Naive thymus-derived CD8-positive, alpha-beta T cell (primary cell): ENCODE data around the gene MYBPHL. TPM values are rescaled to one million over a fixed set of nuclear protein-coding genes. Genes with fewer than 3 reads are reported as not detected.
"Not testable (repeated sequence)": the region's sequence is repeated elsewhere in the genome, so short reads cannot be mapped to it uniquely, and the experiment has no call there.

Source experiments
- ATAC-seq, 2 donors: fragments of 150-1000 bp; cut with Tn5 transposase in 1 of 2; sonication (Bioruptor Pico), chemical (Tn5 transposase) in 1 of 2; 1 replicate in 1 of 2; 2 replicates in 1 of 2; pipeline ENCODE4 v1.10.0; 2021; ENCODE audit warnings: mild to moderate bottlenecking in 2 of 2, moderate library complexity in 2 of 2
- POLR2A ChIA-PET: fragments of 350-600 bp; sonication (Branson Sonifier 250); formaldehyde crosslinking; loops from one replicate; lab custom pipeline; 2021; ENCODE audit warnings: antibody characterized with exemption; lab: Charles Lee
- DNase-seq, 10 donors: peaks; one replicate each; pipeline versions ENCODE4 v3.0.0 to v3.0.0-alpha.2; 2020 to 2022
- H3K27ac Mint-ChIP-seq, 10 donors: one replicate each; pipeline ENCODE4 v1.8.0; 2020 to 2022; ENCODE audit warnings: mild to moderate bottlenecking in 10 of 10, mixed read lengths in 10 of 10, moderate library complexity in 4 of 10, inconsistent platforms in 1 of 10
- H3K27me3 Mint-ChIP-seq, 5 donors: one replicate each; pipeline ENCODE4 v1.8.0; 2021 to 2022; ENCODE audit warnings: mixed read lengths in 5 of 5
- H3K36me3 Mint-ChIP-seq, 3 donors: one replicate each; pipeline ENCODE4 v1.8.0; 2020 to 2022; ENCODE audit warnings: mixed read lengths in 3 of 3, mild to moderate bottlenecking in 2 of 3, inconsistent platforms in 1 of 3
- H3K4me1 Mint-ChIP-seq, 4 donors: one replicate each; pipeline ENCODE4 v1.8.0; 2021 to 2022; ENCODE audit warnings: mixed read lengths in 4 of 4
- H3K4me3 Mint-ChIP-seq, 10 donors: one replicate each; pipeline ENCODE4 v1.8.0; 2020 to 2022; ENCODE audit warnings: mild to moderate bottlenecking in 10 of 10, mixed read lengths in 10 of 10, moderate library complexity in 6 of 10, inconsistent platforms in 1 of 10
- H3K9me3 Mint-ChIP-seq, 9 donors: one replicate each; pipeline ENCODE4 v1.8.0; 2020 to 2022; ENCODE audit warnings: mixed read lengths in 9 of 9, mild to moderate bottlenecking in 3 of 9, inconsistent platforms in 1 of 9, moderate library complexity in 1 of 9
- polyA plus RNA-seq, 3 donors: library from polyadenylated mRNA; unstranded; fragments of 300-500 nt; fragmentation: Illumina TruSeq; gene quantifications; one replicate each; pipeline ENCODE4 v1.2.3, GENCODE V29; 2021
- total RNA-seq, 8 experiments: library from RNA in 2 of 8; stranded (reverse) in 2 of 8; gene quantifications; one replicate each; pipeline ENCODE4 v1.2.3 and lab custom pipeline; 2021 to 2026

The MYBPHL gene
- total and polyA plus RNA-seq, 5 experiments from 2014 or later, result not detected

- H3K27me3 Mint-ChIP-seq, result peaks cover 0 to 28% (median 8%) of the 10 kb centered on the region in 5 donors
- no peaks in the 10 kb centered on the region for H3K36me3 Mint-ChIP-seq
- H3K9me3 Mint-ChIP-seq, result no peaks in the 10 kb centered on the region
- H3K27ac Mint-ChIP-seq, result no peak overlapping the region
- POLR2A ChIA-PET, result no interaction called here
- DNase-seq (no peak), ATAC-seq (no peak)
- H3K4me1 Mint-ChIP-seq, result no peaks in the 10 kb centered on the region
- H3K4me3 Mint-ChIP-seq, result no peak overlapping the region
Measured at GRCh38 chr1:109300650-109301151, 6.1 kb downstream of the MYBPHL start.

- POLR2A ChIA-PET, result no interaction called here
- H3K9me3 Mint-ChIP-seq, result no peaks in the 10 kb centered on the region
- DNase-seq (no peak), ATAC-seq (no peak)
- H3K27me3 Mint-ChIP-seq, result peaks cover 0 to 29% (median 8%) of the 10 kb centered on the region in 5 donors
- H3K36me3 Mint-ChIP-seq, result no peaks in the 10 kb centered on the region
- no peak overlapping the region for H3K27ac Mint-ChIP-seq
- peaks cover 0 to 4% (median 0%) of the 10 kb centered on the region in 4 donors for H3K4me1 Mint-ChIP-seq
- no peak overlapping the region for H3K4me3 Mint-ChIP-seq
Measured at GRCh38 chr1:109299558-109300343, 7.1 kb downstream of the MYBPHL start.

- peak overlapping the region in 1 of 10 donors; percentile 40 for H3K27ac Mint-ChIP-seq
- H3K9me3 Mint-ChIP-seq, result no peaks in the 10 kb centered on the region
- POLR2A ChIA-PET, result no interaction called here
- ATAC-seq (no peak), DNase-seq (no peak)
- H3K4me1 Mint-ChIP-seq, result peaks cover 0 to 10% (median 0%) of the 10 kb centered on the region in 4 donors
- H3K36me3 Mint-ChIP-seq, result no peaks in the 10 kb centered on the region
- no peak overlapping the region for H3K4me3 Mint-ChIP-seq
- peaks cover 0 to 29% (median 8%) of the 10 kb centered on the region in 5 donors for H3K27me3 Mint-ChIP-seq
Measured at GRCh38 chr1:109298666-109299557, 7.9 kb downstream of the MYBPHL start.

GRCh38 chr1:109296782-109297181, 10.0 kb downstream of the MYBPHL start:
- H3K4me3 Mint-ChIP-seq, result no peak overlapping the region
- H3K27ac Mint-ChIP-seq, result no peak overlapping the region
- H3K9me3 Mint-ChIP-seq, result no peaks in the 10 kb centered on the region
- POLR2A ChIA-PET, result no interaction called here
- peaks cover 0 to 30% (median 8%) of the 10 kb centered on the region in 5 donors for H3K27me3 Mint-ChIP-seq
- H3K36me3 Mint-ChIP-seq, result no peaks in the 10 kb centered on the region
- no peak for ATAC-seq
- peaks cover 0 to 11% (median 0%) of the 10 kb centered on the region in 4 donors for H3K4me1 Mint-ChIP-seq
- no peak for DNase-seq

GRCh38 chr1:109295712-109296415, 10.9 kb downstream of the MYBPHL start:
- POLR2A ChIA-PET, result no interaction called here
- peaks cover 0 to 32% (median 8%) of the 10 kb centered on the region in 5 donors for H3K27me3 Mint-ChIP-seq
- no peak for ATAC-seq
- no peak overlapping the region for H3K4me3 Mint-ChIP-seq
- no peaks in the 10 kb centered on the region for H3K9me3 Mint-ChIP-seq
- no peak overlapping the region for H3K27ac Mint-ChIP-seq
- peaks cover 0 to 13% (median 0%) of the 10 kb centered on the region in 4 donors for H3K4me1 Mint-ChIP-seq
- no peaks in the 10 kb centered on the region for H3K36me3 Mint-ChIP-seq
- no peak for DNase-seq

GRCh38 chr1:109294481-109294880, 12.3 kb downstream of the MYBPHL start:
- Mint-ChIP-seq H3K27ac (peak overlapping the region in 1 of 10 donors; percentile 11), H3K4me3 (no peak overlapping the region), H3K9me3 (no peaks in the 10 kb centered on the region), H3K27me3 (peaks cover 0 to 29% (median 8%) of the 10 kb centered on the region in 5 donors), H3K36me3 (no peaks in the 10 kb centered on the region), H3K4me1 (peaks cover 0 to 13% (median 0%) of the 10 kb centered on the region in 4 donors)
- no peak for DNase-seq
- POLR2A ChIA-PET, result no interaction called here
- no peak for ATAC-seq

GRCh38 chr1:109293026-109293425, 13.8 kb downstream of the MYBPHL start:
- H3K9me3 Mint-ChIP-seq, result no peaks in the 10 kb centered on the region
- POLR2A ChIA-PET, result no interaction called here
- H3K36me3 Mint-ChIP-seq, result no peaks in the 10 kb centered on the region
- H3K4me1 Mint-ChIP-seq, result peaks cover 0 to 13% (median 0%) of the 10 kb centered on the region in 4 donors
- H3K27me3 Mint-ChIP-seq, result peaks cover 0 to 25% (median under 1%) of the 10 kb centered on the region in 5 donors
- no peak for DNase-seq
- H3K4me3 Mint-ChIP-seq, result no peak overlapping the region
- H3K27ac Mint-ChIP-seq, result no peak overlapping the region
- ATAC-seq, result no peak

- no peak overlapping the region for H3K4me3 Mint-ChIP-seq
- no peak for ATAC-seq
- POLR2A ChIA-PET, result no interaction called here
- no peaks in the 10 kb centered on the region for H3K36me3 Mint-ChIP-seq
- H3K4me1 Mint-ChIP-seq, result peaks cover 0 to 13% (median 0%) of the 10 kb centered on the region in 4 donors
- no peak overlapping the region for H3K27ac Mint-ChIP-seq
- no peaks in the 10 kb centered on the region for H3K9me3 Mint-ChIP-seq
- peaks cover 0 to 23% (median 0%) of the 10 kb centered on the region in 5 donors for H3K27me3 Mint-ChIP-seq
- no peak for DNase-seq
Measured at GRCh38 chr1:109292364-109292763, 14.4 kb downstream of the MYBPHL start.

GRCh38 chr1:109290998-109291397, 15.8 kb downstream of the MYBPHL start:
- Mint-ChIP-seq H3K4me3 (no peak overlapping the region), H3K27ac (no peak overlapping the region), H3K9me3 (no peaks in the 10 kb centered on the region), H3K36me3 (no peaks in the 10 kb centered on the region), H3K4me1 (peaks cover 0 to 13% (median 0%) of the 10 kb centered on the region in 4 donors), H3K27me3 (peaks cover 0 to 13% (median 0%) of the 10 kb centered on the region in 5 donors)
- DNase-seq (no peak), ATAC-seq (no peak)
- POLR2A ChIA-PET, result no interaction called here

- Mint-ChIP-seq H3K9me3 (no peaks in the 10 kb centered on the region), H3K4me3 (no peak overlapping the region), H3K4me1 (peaks cover 0 to 13% (median 0%) of the 10 kb centered on the region in 4 donors), H3K36me3 (no peaks in the 10 kb centered on the region), H3K27me3 (peaks cover 0 to 7% (median 0%) of the 10 kb centered on the region in 5 donors), H3K27ac (no peak overlapping the region)
- DNase-seq (no peak), ATAC-seq (no peak)
- POLR2A ChIA-PET, result no interaction called here
Measured at GRCh38 chr1:109290137-109290536, 16.7 kb downstream of the MYBPHL start.

GRCh38 chr1:109286762-109287161, 20.0 kb downstream of the MYBPHL start:
- peaks cover 3 to 26% (median 17%) of the 10 kb centered on the region in 4 donors for H3K4me1 Mint-ChIP-seq
- not testable (repeated sequence) for H3K27ac Mint-ChIP-seq, DNase-seq

More at GRCh38 chr1:109286762-109287161, 20.0 kb downstream of the MYBPHL start:
- not testable (repeated sequence) for ATAC-seq, H3K9me3 Mint-ChIP-seq, H3K27me3 Mint-ChIP-seq, H3K36me3 Mint-ChIP-seq, H3K4me3 Mint-ChIP-seq
- POLR2A ChIA-PET, result interaction anchor here (0.7 kb wide), 1 partner anchor 216 kb away, joined by 5 read pairs; no protein-coding TSS in a partner anchor
